HG03432 (cell line): ENCODE results near the gene NPEPL1.
"Not testable (repeated sequence)": the region's sequence is repeated elsewhere in the genome, so short reads cannot be mapped to it uniquely, and the experiment has no call there.

ENCODE experiments used
- ATAC-seq: cut with Tn5 transposase; IDR thresholded peaks from one replicate; pipeline ENCODE4 v1.9.1; 2021; ENCODE audit warnings: mild to moderate bottlenecking, moderate library complexity; ENCODE audit not compliant: unreplicated experiment

The NPEPL1 gene

GRCh38 chr20:58712806-58713731 lies 20.5 kb downstream of the NPEPL1 start:
- ATAC-seq = no peak

DNA sequence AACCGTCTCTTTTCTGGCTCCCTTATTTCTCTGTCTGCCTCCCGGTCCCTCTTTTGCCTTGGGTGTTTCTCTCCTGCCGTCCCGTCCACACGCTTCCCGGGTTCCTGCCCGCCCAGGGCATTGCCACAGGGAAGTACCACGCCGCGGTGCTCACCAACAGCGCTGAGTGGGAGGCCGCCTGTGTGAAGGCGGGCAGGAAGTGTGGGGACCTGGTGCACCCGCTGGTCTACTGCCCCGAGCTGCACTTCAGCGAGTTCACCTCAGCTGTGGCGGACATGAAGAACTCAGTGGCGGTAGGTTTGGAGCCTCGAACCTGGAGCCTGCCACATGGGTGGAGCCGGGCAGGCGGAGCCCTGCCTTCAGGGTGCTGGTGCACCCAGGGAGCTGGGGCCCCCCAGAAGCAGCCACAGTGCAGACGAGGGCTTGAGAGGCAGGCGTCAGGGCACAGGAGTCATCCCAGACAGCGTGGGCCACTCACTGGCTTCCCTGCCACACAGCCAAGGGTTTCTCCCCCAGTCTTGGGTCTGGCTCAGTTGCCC lies 21.3 kb downstream of the NPEPL1 start:
- no peak for ATAC-seq

- no peak for ATAC-seq
These were observed 21.8 kb downstream of the NPEPL1 start for GRCh38 chr20:58714340-58714922.

DNA sequence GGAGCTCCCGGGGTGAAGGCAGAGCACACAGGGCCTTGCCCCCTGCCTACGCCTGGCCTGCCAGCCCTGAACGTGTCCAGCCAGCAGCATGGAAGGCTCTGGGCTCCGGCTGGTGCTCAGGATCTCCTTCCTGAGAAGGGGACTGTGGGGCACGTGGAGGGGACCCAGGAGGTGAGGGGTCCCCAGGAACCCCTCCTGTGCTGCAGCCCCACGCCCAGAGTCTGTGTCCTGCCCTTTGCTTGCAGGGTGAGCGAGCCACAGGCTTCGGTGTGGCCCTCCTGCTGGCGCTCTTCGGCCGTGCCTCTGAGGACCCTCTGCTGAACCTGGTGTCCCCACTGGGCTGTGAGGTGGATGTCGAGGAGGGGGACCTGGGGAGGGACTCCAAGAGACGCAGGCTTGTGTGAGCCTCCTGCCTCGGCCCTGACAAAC lies 22.3 kb downstream of the NPEPL1 start:
- no peak for ATAC-seq

DNA sequence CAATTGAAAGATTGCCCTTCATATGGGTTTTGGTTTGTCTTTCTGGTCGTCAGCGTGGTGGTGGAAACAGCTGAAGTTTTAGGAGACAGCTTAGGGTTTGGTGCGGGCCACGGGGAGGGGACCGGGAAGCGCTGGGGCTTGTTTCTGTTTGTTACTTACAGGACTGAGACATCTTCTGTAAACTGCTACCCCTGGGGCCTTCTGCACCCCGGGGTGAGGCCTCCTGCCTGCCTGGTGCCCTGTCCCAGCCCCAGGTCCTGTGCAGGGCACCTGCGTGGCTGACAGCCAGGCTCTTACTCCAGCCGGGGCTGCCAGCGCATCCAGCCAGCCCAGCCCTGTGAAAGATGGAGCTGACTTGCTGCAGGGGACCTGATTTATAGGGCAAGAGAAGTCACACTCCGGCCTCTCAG lies 22.8 kb downstream of the NPEPL1 start:
- no peak for ATAC-seq

- ATAC-seq = no peak
These were observed 23.3 kb downstream of the NPEPL1 start for GRCh38 chr20:58715801-58716475.

DNA sequence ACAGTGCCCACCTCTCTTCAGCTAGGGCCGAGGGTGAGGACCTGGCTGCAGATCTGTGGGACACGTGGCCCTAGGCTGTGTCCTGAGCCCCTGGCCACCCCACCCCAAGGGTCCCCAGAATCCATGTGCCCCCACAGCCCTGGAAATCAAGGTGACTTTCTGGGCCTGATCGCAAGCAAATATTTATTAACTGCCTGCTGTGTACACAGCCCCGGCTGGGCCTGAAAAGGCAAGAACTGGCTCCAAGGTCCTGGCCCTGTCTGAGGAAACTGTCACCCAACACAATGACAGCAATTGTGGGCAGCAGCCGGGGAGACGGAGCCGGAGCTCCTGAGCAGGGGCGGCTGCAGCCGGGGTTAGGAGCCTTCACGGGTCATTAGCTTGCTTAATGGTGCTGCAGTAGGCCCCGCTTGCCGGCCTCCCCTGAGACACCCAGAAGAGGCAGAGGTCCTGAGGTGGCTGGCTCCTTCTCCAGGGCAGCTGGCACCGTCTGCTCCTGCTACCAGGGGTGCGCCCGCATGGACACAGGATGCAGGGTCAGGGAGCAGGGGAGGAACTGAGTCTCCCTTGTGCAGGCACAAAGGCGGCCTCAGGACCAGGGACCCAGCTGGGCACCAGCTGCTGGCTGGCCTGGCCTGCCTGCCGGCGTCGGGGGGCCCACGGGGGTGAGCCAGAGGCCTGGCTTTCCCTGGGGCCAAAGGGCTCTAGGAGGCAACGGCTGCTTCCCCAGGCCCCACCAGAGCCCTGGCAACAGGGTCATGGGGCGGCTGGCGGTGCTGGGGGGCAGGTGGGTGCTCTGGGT lies 24.1 kb downstream of the NPEPL1 start:
- no peak for ATAC-seq

DNA sequence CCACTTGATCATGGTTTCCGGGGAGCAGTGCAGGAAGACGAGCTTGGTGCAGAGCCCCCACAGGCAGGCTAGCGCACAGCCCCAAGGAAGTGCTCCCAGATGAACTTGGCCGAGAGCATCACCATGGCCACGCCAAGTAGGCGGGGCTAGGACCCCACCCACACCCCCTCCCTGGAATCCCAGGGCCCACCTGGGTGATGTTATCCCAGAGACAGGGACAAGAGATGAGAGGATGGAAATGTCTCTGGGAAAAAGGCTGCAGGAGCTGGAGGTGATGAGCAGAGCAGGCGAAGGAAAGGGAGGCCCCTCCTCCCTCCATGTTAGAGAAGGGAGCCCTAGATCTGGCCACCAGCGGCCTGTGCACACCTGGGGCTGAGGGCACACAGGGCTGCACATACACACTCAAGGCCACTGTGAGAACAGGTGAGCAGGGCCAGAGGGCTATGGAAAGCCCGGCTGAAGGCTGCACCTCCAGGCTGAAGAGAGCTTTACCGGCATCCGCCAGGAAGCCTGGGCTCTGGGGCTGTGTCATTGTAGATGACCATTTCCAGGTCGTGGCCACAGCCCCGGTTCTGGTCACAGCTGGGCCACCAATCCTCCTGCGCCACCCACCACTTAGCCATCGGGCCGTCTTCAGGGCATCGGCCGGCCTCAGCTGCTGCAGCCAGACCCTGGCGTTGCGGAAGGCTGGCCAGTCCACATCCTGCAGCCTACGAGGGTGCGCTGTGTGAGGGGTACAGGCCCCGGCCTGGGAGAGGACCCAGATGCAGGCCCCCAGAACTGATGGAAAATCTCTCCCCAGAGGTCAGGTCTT lies 24.9 kb downstream of the NPEPL1 start:
- no peak for ATAC-seq

GRCh38 chr20:58718121-58718563 lies 25.5 kb downstream of the NPEPL1 start:
- ATAC-seq = no peak

DNA sequence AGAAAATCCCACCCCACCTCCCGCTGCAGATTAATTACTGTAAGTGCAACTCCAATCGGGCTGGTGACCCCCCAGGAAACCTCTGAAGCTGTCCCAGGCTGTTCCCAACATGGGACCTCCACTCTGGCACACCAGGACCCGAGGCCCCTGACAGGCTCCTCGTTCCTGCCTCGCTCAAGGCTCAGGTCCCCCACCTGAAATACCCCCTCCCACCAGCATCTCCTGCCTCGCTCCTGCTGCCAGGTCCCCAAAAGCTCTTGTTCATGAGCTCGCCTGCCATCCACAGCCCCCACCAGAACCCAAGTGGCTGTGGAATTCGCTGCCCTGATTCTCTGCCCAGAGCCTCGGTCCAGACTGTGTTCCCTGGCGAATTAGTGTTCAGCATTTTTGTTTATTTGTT lies 26.1 kb downstream of the NPEPL1 start:
- no peak for ATAC-seq

DNA sequence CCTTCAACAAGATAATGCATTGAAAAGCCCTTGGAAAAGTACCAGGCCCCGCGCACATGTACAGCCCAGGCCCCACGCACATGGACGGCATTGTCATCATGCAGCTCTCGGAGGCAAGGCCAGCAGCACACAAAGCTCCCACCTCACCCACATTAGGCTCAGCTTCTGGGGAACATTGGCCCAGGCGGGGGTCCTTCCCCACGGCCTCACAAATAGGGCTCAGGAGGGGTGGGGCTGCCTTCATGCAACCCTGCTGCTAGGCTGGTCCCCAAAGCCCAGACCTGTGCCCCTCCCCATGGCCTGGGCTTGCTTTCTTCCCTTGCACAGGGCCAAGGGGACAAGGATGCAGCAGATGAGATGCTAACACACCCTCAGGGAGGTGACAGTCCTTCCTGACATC lies 26.7 kb downstream of the NPEPL1 start:
- no peak for ATAC-seq

DNA sequence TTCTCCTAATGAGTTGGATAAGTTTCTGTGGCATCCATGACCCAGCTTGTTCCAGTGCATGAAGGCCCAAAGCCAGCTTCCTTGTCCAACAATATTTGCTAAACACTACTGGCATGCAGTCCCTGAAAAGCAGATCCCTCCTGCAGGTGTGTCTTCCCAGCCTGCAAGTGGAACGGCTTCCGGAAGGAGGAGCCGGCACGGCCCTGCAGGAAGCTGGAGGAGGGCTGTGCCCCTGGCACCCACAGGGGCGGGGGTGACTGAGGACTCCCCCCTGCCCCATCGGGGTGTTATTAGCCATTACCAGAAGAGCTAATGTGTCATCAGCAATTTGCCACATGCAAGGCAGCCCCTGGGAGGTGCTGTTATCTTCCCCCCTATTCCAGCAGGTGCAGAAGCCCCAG lies 27.4 kb downstream of the NPEPL1 start:
- no peak for ATAC-seq

DNA sequence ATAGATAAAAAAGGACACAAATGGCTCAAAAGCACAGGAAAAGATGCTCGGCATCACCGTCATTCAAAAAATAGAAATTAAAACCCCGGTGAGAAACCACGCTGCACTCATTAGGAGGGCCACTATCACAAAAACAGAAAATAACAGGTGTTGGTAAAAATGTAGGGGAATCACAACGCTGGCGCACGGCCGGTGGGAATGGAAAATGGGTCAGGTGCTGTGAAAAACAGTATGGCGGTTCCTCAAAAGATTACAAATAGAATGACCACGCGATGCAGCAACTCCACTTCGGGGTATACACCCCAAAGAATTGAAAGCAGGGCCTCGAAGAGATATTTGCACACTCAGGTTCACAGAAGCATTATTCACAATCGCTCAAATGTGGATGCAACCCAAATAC lies 28.3 kb downstream of the NPEPL1 start:
- ATAC-seq = no peak

DNA sequence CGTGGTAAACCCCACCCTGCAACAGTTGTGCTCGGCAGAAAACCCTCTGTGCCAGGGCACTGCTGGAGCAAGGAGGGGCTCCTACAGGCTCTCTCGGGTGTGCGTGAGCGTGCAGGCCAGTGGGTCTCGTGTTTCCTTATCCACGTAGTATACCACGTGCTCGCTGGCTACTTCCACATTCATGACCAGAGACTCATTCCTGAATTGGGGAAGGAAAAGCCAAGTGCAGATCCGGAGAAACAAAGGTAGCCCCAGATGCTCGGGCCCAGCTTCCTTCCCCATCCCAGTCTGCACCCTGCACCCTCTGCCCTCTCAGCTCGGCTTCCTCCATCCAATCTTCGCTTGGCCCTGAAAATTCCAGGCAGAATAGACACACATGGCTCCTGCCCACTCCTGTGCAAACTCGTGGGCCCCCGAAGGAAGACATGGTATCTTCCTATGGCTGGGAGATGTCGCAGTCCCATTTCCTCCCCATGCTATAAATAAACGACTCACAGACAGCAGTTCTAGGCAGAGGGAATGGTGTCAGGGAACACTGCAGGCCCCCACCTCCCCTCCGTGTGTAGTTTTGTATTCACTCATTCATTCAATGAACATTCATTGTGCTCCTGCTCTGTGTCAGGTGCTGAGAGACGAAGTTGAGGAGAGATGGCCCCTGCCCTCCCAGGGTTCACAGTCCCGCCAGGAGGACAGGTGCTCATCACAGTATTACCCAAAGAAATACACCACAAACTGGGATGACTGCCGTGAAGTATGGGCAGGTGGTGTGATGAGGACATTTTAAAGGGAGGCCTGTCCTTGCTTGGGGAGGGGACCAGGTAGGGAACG lies 29.6 kb downstream of the NPEPL1 start:
- no peak for ATAC-seq

DNA sequence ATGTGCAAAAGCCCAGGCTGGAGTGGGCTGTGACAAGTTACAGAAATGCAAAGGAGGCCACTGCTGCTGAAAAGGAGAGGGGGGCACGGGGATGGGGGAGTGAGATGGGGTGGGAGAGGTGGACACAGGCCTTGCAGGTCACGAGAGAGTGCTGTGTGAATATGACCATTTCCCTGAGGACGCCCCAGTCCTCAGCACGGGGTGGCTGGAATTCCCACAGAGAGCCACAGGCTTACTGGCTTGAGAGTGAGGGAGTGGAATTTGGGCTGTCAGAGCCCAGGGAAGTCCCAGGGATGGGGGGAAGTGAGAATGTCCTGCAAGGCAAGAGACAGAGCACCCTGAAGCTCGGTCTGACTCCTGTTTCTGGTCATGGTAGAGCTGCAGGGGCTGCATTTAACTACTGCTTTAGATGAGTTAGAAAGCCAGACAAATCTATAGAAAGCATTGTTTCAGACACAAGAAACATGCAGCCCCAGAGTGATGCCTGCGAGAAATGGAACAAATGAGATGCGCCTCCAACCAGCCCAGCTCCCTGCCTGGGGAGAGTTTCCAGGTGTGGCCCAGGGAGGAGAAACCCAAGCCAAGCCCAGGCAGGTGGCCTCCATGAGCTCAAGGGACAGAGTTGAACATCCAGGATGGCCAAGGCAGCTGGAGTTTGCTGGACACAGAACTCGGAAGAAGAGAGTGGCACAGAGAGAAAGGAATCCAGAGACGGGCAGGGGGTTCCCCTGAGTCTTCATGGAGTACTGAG lies 30.5 kb downstream of the NPEPL1 start:
- no peak for ATAC-seq

- ATAC-seq = no peak
These were observed 31.0 kb downstream of the NPEPL1 start for GRCh38 chr20:58723628-58723984.

- not testable (repeated sequence) for ATAC-seq
These were observed 33.6 kb downstream of the NPEPL1 start for GRCh38 chr20:58726156-58726555.

DNA sequence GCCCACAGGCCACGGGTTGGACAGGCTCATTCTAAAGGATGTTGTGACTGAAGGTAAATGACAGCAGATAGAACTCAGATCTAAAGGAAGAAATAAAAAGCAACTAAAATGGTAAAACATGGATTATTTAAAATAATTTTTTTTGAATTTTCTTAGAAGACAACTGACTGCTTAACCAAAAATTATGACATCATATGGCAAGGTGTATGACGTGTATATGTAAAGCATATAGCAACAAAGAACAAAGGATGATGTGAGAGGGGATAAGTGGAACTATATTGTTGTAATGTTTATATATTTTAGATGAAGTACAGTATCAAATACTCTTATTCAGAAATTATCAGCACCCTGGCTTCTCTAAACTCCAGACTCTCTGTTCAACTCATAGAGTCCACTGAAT lies 38.6 kb downstream of the NPEPL1 start:
- no peak for ATAC-seq
